ENCODE results near the gene COL20A1. TPM values are rescaled to one million over a fixed set of nuclear protein-coding genes. Genes with fewer than 3 reads are reported as not detected.

Gene COL20A1
- total and polyA plus RNA-seq, 7 donors, result 0.07 TPM; not detected in 6

DNA sequence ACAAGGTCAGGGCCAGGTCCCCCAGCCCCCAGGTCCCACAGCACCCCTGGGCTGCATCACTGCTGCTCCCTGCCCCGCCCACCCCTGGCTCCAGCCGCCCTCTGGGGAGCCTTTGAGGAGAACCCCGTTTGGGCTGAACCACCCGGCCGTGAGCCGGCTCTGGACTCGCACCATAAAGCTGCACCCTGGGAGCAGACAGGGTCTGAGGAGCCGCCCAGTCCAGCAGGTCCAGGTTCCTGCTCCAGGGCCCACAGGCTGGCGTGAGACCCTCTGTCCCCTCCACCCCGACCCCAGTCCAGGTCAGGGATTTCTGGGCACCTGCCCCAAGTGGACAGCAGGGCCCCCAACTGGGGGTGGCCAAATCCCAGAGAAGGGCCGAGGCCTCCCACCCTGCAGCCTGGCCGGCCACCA lies 59.8 kb downstream of the COL20A1 start:
- H3K36me3 ChIP-seq, result no peaks in the 10 kb centered on the region
- H3K4me3 ChIP-seq, result no peak overlapping the region
- TF ChIP-seq POLR2A (IDR thresholded peaks at IDR 0.05) (no peak), CTCF (IDR thresholded peaks at IDR 0.05) (no peak), POLR2AphosphoS5 (IDR thresholded peaks at IDR 0.05) (no peak), EP300 (IDR thresholded peaks at IDR 0.05) (no peak)
- peaks cover 0 to 7% (median 3%) of the 10 kb centered on the region in 4 donors for H3K4me1 ChIP-seq
- no peak overlapping the region for H3K27ac ChIP-seq
- peaks cover 0 to 53% (median 17%) of the 10 kb centered on the region in 3 donors for H3K27me3 ChIP-seq
- DNase-seq, result no peak
- intact Hi-C loops (cut with DNase I), result no loop called here
- H3K9me3 ChIP-seq, result no peaks in the 10 kb centered on the region
- 39 to 53% methylated on average over 12 of the region's 12 CpGs for WGBS, 2 donors

- Histone ChIP-seq H3K4me1 (peaks cover 0 to 7% (median 3%) of the 10 kb centered on the region in 4 donors), H3K27ac (no peak overlapping the region), H3K9me3 (no peaks in the 10 kb centered on the region), H3K27me3 (peaks cover 2 to 63% (median 34%) of the 10 kb centered on the region in 3 donors), H3K36me3 (no peaks in the 10 kb centered on the region), H3K4me3 (no peak overlapping the region)
- WGBS, 2 donors, result 81 to 88% methylated on average over 25 of the region's 25 CpGs
- TF ChIP-seq POLR2A (IDR thresholded peaks at IDR 0.05), result no peak
- TF ChIP-seq EP300 (IDR thresholded peaks at IDR 0.05), result no peak
- TF ChIP-seq POLR2AphosphoS5 (IDR thresholded peaks at IDR 0.05), result no peak
- no peak for TF ChIP-seq CTCF (IDR thresholded peaks at IDR 0.05)
- intact Hi-C loops (cut with DNase I), result no loop called here
- DNase-seq, result no peak
Observed at GRCh38 chr20:63354636-63355350, 61.8 kb downstream of the COL20A1 start.

DNA sequence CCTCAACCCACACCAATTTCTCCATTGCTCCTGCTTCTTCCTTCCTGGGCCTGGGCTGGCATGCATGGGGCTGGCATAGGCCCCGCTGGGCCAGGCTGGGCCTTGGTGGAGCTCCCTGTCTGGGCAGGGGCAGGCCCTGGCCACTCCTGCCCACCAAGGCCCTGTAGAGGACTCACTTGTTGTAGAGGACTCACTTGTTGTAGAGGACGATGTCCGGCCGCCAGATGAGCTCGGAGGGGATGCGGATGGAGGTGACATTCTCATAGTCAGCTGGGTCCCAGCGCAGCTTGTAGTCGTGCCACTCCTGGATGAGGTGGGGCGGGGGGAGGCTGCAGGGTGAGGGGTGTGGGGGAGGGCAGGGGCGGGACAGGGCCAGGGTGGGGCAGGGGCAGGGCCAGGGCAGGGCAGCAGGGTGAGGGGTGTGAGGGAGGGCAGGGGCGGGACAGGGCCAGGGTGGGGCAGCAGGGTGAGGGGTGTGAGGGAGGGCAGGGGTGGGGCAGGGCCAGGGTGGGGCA lies 62.9 kb downstream of the COL20A1 start:
- no peak for TF ChIP-seq CTCF (IDR thresholded peaks at IDR 0.05)
- DNase-seq, result no peak
- 61 to 79% methylated on average over 11 of the region's 11 CpGs for WGBS, 2 donors

GRCh38 chr20:63356511-63356910 lies 63.5 kb downstream of the COL20A1 start:
- Histone ChIP-seq H3K4me3 (no peak overlapping the region), H3K27me3 (peaks cover 15 to 79% (median 49%) of the 10 kb centered on the region in 3 donors), H3K36me3 (no peaks in the 10 kb centered on the region), H3K4me1 (peaks cover 0 to 17% (median 11%) of the 10 kb centered on the region in 4 donors), H3K27ac (no peak overlapping the region), H3K9me3 (no peaks in the 10 kb centered on the region)
- TF ChIP-seq POLR2AphosphoS5 (IDR thresholded peaks at IDR 0.05), result no peak
- DNase-seq, result no peak
- WGBS, 2 donors, result 84 to 94% methylated on average over 8 of the region's 8 CpGs
- intact Hi-C loops (cut with DNase I), result no loop called here

More for the DNA sequence above, 62.9 kb downstream of the COL20A1 start:
- Histone ChIP-seq H3K27ac (no peak overlapping the region), H3K9me3 (no peaks in the 10 kb centered on the region), H3K4me3 (no peak overlapping the region), H3K27me3 (peaks cover 11 to 74% (median 45%) of the 10 kb centered on the region in 3 donors), H3K36me3 (no peaks in the 10 kb centered on the region), H3K4me1 (peaks cover 0 to 14% (median 9%) of the 10 kb centered on the region in 4 donors)
- intact Hi-C loops (cut with DNase I), result no loop called here

- Histone ChIP-seq H3K27ac (no peak overlapping the region), H3K27me3 (peaks cover 18 to 82% (median 56%) of the 10 kb centered on the region in 3 donors), H3K9me3 (no peaks in the 10 kb centered on the region), H3K36me3 (no peaks in the 10 kb centered on the region), H3K4me3 (no peak overlapping the region), H3K4me1 (peaks cover 0 to 17% (median 11%) of the 10 kb centered on the region in 4 donors)
- no peak for DNase-seq
- TF ChIP-seq CTCF (IDR thresholded peaks at IDR 0.05) (no peak), EP300 (IDR thresholded peaks at IDR 0.05) (no peak), POLR2AphosphoS5 (IDR thresholded peaks at IDR 0.05) (no peak), POLR2A (IDR thresholded peaks at IDR 0.05) (no peak)
- intact Hi-C loops (cut with DNase I), result no loop called here
- WGBS, 2 donors, result 76 to 87% methylated on average over 30 of the region's 30 CpGs
Observed at GRCh38 chr20:63356931-63357879, 64.2 kb downstream of the COL20A1 start.

All from sigmoid colon (tissue), 7 donors.